ENCODE data around the gene ABCA8. TPM values are rescaled to one million over a fixed set of nuclear protein-coding genes. Genes with fewer than 3 reads are reported as not detected.
A peak's percentile ranks its signal among the peaks of the same experiment; 100 is the strongest.

Gene ABCA8
- total RNA-seq, 4 donors from 2014 or later = 43.6 to 76.6 (median 64.2) TPM

- 38% methylated on average over 7 of the region's 7 CpGs for WGBS
Observed at GRCh38 chr17:68867759-68868516, 87.3 kb downstream of the ABCA8 start.

GRCh38 chr17:68865584-68865983 is 89.6 kb downstream of the ABCA8 start:
- Histone ChIP-seq H3K36me3 (peaks cover 0 to under 1% (median 0%) of the 10 kb centered on the region in 4 donors), H3K4me1 (peaks cover 0 to 22% (median 7%) of the 10 kb centered on the region in 4 donors), H3K4me3 (no peak overlapping the region), H3K27ac (replicated peaks in 1 of 4) (no peak overlapping the region), H3K9me3 (no peaks in the 10 kb centered on the region), H3K27me3 (no peaks in the 10 kb centered on the region)
- intact Hi-C loops (cut with DNase I) = no loop called here
- no peak for DNase-seq (ENCODE audit: extremely low spot score)
- 80% methylated on average over 2 of the region's 2 CpGs for WGBS
- TF ChIP-seq POLR2A (IDR thresholded peaks at IDR 0.05; ENCODE audit: low read depth) = no peak
- no peak for TF ChIP-seq EP300 (IDR thresholded peaks at IDR 0.05)
- no peak for TF ChIP-seq CTCF (IDR thresholded peaks at IDR 0.05)
- no peak for TF ChIP-seq POLR2AphosphoS5 (IDR thresholded peaks at IDR 0.05)

More at GRCh38 chr17:68867759-68868516, 87.3 kb downstream of the ABCA8 start:
- no peak for DNase-seq (ENCODE audit: extremely low spot score)
- peaks cover 0 to 10% (median 0%) of the 10 kb centered on the region in 4 donors for H3K36me3 ChIP-seq
- H3K4me1 ChIP-seq = peaks cover 0 to 12% (median 3%) of the 10 kb centered on the region in 4 donors
- TF ChIP-seq CTCF (IDR thresholded peaks at IDR 0.05) = no peak
- no peak for TF ChIP-seq POLR2A (IDR thresholded peaks at IDR 0.05; ENCODE audit: low read depth)
- TF ChIP-seq EP300 (IDR thresholded peaks at IDR 0.05) = no peak
- TF ChIP-seq POLR2AphosphoS5 (IDR thresholded peaks at IDR 0.05) = no peak
- no peaks in the 10 kb centered on the region for H3K27me3 ChIP-seq
- H3K9me3 ChIP-seq = no peaks in the 10 kb centered on the region
- no peak overlapping the region for H3K27ac ChIP-seq (replicated peaks in 1 of 4)
- intact Hi-C loops (cut with DNase I) = no loop called here
- no peak overlapping the region for H3K4me3 ChIP-seq

- Histone ChIP-seq H3K9me3 (peaks cover 0 to 9% (median 2%) of the 10 kb centered on the region in 4 donors), H3K27ac (replicated peaks in 1 of 4) (no peak overlapping the region), H3K4me3 (no peak overlapping the region), H3K36me3 (no peaks in the 10 kb centered on the region), H3K4me1 (peaks cover 0 to 13% (median 4%) of the 10 kb centered on the region in 4 donors), H3K27me3 (no peaks in the 10 kb centered on the region)
- TF ChIP-seq POLR2AphosphoS5 (IDR thresholded peaks at IDR 0.05) (no peak), EP300 (IDR thresholded peaks at IDR 0.05) (no peak), POLR2A (IDR thresholded peaks at IDR 0.05; ENCODE audit: low read depth) (no peak), CTCF (IDR thresholded peaks at IDR 0.05) (no peak)
- WGBS = 92% methylated on average over 1 of the region's 1 CpG
- no peak for DNase-seq (ENCODE audit: extremely low spot score)
- intact Hi-C loops (cut with DNase I) = no loop called here
Observed at GRCh38 chr17:68863091-68863652, 92.0 kb downstream of the ABCA8 start.

- TF ChIP-seq EP300 (IDR thresholded peaks at IDR 0.05) (no peak), CTCF (IDR thresholded peaks at IDR 0.05) (no peak), POLR2AphosphoS5 (IDR thresholded peaks at IDR 0.05) (no peak), POLR2A (IDR thresholded peaks at IDR 0.05; ENCODE audit: low read depth) (no peak)
- 36% methylated on average over 1 of the region's 1 CpG for WGBS
- no peaks in the 10 kb centered on the region for H3K27me3 ChIP-seq
- no peaks in the 10 kb centered on the region for H3K36me3 ChIP-seq
- intact Hi-C loops (cut with DNase I) = no loop called here
- H3K9me3 ChIP-seq = peaks cover 0 to 12% (median 2%) of the 10 kb centered on the region in 4 donors
- H3K4me3 ChIP-seq = no peak overlapping the region
- DNase-seq (ENCODE audit: extremely low spot score) = no peak
- H3K27ac ChIP-seq (replicated peaks in 1 of 4) = peak overlapping the region in 1 of 4 donors; percentile 23
- H3K4me1 ChIP-seq = peaks cover 0 to 10% (median 4%) of the 10 kb centered on the region in 4 donors
Observed at GRCh38 chr17:68861602-68862001, 93.6 kb downstream of the ABCA8 start.
